PC-3 (cell line): Measurements from ENCODE around the gene LMLN. TPM values are rescaled to one million over a fixed set of nuclear protein-coding genes. Genes with fewer than 3 reads are reported as not detected.
A peak's percentile ranks its signal among the peaks of the same experiment; 100 is the strongest.

Source experiments
- ATAC-seq: fragments of 200-7000 bp; cut with Tn5 transposase; 2 replicates; pipeline ENCODE4 v1.9.1; 2020; ENCODE audit warnings: mild to moderate bottlenecking, moderate library complexity
- BruUV-seq: library from RNA; stranded (reverse); fragments of 400-500 nt; replicated peaks from 2 replicates; lab custom pipeline; 2021; lab: Mats Ljungman, UMichigan
- CTCF ChIA-PET: fragments of 300-600 bp; sonication (Branson Sonifier 250); formaldehyde crosslinking; loops from one replicate; lab custom pipeline; 2022; ENCODE audit warnings: antibody characterized with exemption; lab: Charles Lee
- POLR2A ChIA-PET: fragments of 300-600 bp; sonication (Branson Sonifier 250); formaldehyde crosslinking; loops from one replicate; lab custom pipeline; 2022; ENCODE audit warnings: antibody characterized with exemption; ENCODE audit not compliant: unreplicated experiment; lab: Charles Lee
- DNase-seq: peaks from one replicate; pipeline ENCODE4 v3.0.0-alpha.2; 2015
- H2AFZ ChIP-seq: fragments of 300-600 bp; sonication (generic); 2 replicates; pipeline ENCODE4 v1.6.0; 2016; ENCODE audit warnings: antibody characterized with exemption, low read length
- H3F3A ChIP-seq: fragments of 300-600 bp; sonication (generic); one replicate; pipeline ENCODE4 v1.6.0; 2017; ENCODE audit warnings: antibody characterized with exemption, low read length, control low read depth, mild to moderate bottlenecking; ENCODE audit not compliant: unreplicated experiment
- H3K27ac ChIP-seq: fragments of 300-600 bp; sonication (generic); 2 replicates; pipeline ENCODE4 v1.5.1; 2016; ENCODE audit warnings: mild to moderate bottlenecking, low read length
- H3K27me3 ChIP-seq: fragments of 300-600 bp; sonication (generic); 2 replicates; pipeline ENCODE4 v1.6.1; 2016; ENCODE audit warnings: low read length, mixed read lengths
- H3K36me3 ChIP-seq: fragments of 300-600 bp; sonication (generic); 2 replicates; pipeline ENCODE4 v1.6.1; 2016; ENCODE audit warnings: low read depth, mixed run types, low read length, mixed read lengths
- H3K4me1 ChIP-seq: fragments of 300-600 bp; sonication (generic); 2 replicates; pipeline ENCODE4 v1.5.1; 2016; ENCODE audit warnings: low read length; ENCODE audit not compliant: insufficient read depth
- H3K4me2 ChIP-seq: fragments of 300-600 bp; sonication (generic); 2 replicates; pipeline ENCODE4 v1.6.0; 2016; ENCODE audit warnings: low read length
- H3K4me3 ChIP-seq: fragments of 300-600 bp; sonication (generic); 2 replicates; pipeline ENCODE4 v1.5.1; 2016; ENCODE audit warnings: mild to moderate bottlenecking, low read length, mixed read lengths
- H3K79me2 ChIP-seq: fragments of 300-600 bp; sonication (generic); 2 replicates; pipeline ENCODE4 v1.6.1; 2017; ENCODE audit warnings: low read length, mixed read lengths
- H3K9ac ChIP-seq: fragments of 300-600 bp; sonication (generic); 2 replicates; pipeline ENCODE4 v1.6.0; 2016; ENCODE audit warnings: mild to moderate bottlenecking, low read length
- H3K9me2 ChIP-seq: fragments of 300-600 bp; sonication (generic); replicated peaks from 2 replicates; pipeline ENCODE4 v1.6.1; 2016; ENCODE audit warnings: mixed run types, low read length, mixed read lengths
- H3K9me3 ChIP-seq: fragments of 300-600 bp; sonication (generic); 2 replicates; pipeline ENCODE4 v1.6.1; 2016; ENCODE audit warnings: low read length, mixed read lengths
- H4K20me1 ChIP-seq: fragments of 300-600 bp; sonication (generic); 2 replicates; pipeline ENCODE4 v1.6.1; 2016; ENCODE audit warnings: low read length, mixed read lengths
- CTCF ChIP-seq: fragments of 300-600 bp; sonication (generic); conservative IDR thresholded peaks from 2 replicates; pipeline ENCODE4 v1.5.1; 2017; ENCODE audit warnings: antibody characterized with exemption, low read depth, mild to moderate bottlenecking, low read length
- EZH2 ChIP-seq: fragments of 300-600 bp; sonication (generic); IDR thresholded peaks from one replicate; pipeline ENCODE4 v1.6.1; 2017; ENCODE audit warnings: antibody characterized with exemption, mild to moderate bottlenecking, low read length; ENCODE audit not compliant: unreplicated experiment
- EZH2phosphoT487 ChIP-seq: fragments of 300-600 bp; sonication (generic); IDR thresholded peaks from 2 replicates; pipeline ENCODE4 v1.6.1; 2018; ENCODE audit warnings: mild to moderate bottlenecking, antibody characterized with exemption, low read length, borderline replicate concordance
- intact Hi-C: fragments of 100-400 bp; cut with micrococcal nuclease; formaldehyde crosslinking; loops from 2 replicates; pipeline ENCODE4 v1.9.0; 2023
- total RNA-seq: library from RNA; depleted of rRNA; stranded (reverse); fragments of >200 nt; gene quantifications from 2 replicates; pipeline ENCODE4 v1.2.3, GENCODE V29; 2014

The LMLN gene
- total RNA-seq, 1 experiment from 2014 or later, result 3.7 TPM

- Histone ChIP-seq H2AFZ (no peak overlapping the region), H3K36me3 (no peaks in the 10 kb centered on the region), H3K9me3 (no peaks in the 10 kb centered on the region), H3K4me2 (no peak overlapping the region), H3K9ac (no peak overlapping the region), H4K20me1 (no peaks in the 10 kb centered on the region), H3K4me3 (no peak overlapping the region), H3K27ac (no peak overlapping the region), H3F3A (no peaks in the 10 kb centered on the region), H3K79me2 (no peaks in the 10 kb centered on the region), H3K9me2 (no peaks in the 10 kb centered on the region), H3K27me3 (peaks cover 44% of the 10 kb centered on the region), H3K4me1 (no peaks in the 10 kb centered on the region)
- no TSS peak for BruUV-seq
- ChIA-PET CTCF (no interaction called here), POLR2A (no interaction called here)
- DNase-seq (no peak), ATAC-seq (no peak)
- intact Hi-C loops, result no loop called here
- TF ChIP-seq CTCF (no peak), EZH2phosphoT487 (no peak), EZH2 (no peak)
These were observed 105.9 kb downstream of the LMLN start for GRCh38 chr3:198065897-198066296.

DNA sequence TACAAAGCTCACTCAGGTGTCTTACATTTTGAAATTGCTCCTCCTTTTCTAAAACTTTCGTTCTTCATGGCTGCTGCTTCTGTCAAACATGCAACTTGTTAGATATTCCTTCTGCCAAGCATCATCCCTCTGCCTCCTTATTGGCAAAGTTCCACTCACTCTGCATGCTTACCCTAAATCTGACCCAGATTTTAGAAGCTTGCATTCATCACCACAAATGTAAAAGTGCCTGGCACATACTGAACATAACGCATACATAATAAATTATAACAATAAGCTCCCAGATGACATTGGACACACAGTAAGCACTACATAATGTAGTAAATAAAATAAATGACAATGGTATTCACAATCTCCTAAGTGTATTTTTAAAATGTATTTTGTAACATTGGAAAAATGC lies 107.4 kb downstream of the LMLN start:
- Histone ChIP-seq H3K9me3 (no peaks in the 10 kb centered on the region), H2AFZ (no peak overlapping the region), H3F3A (no peaks in the 10 kb centered on the region), H3K27me3 (peaks cover 30% of the 10 kb centered on the region), H3K36me3 (no peaks in the 10 kb centered on the region), H3K4me2 (no peak overlapping the region), H3K27ac (no peak overlapping the region), H3K4me1 (peaks cover 4% of the 10 kb centered on the region; the same call in 1 of the 2 replicates), H4K20me1 (no peaks in the 10 kb centered on the region), H3K4me3 (no peak overlapping the region), H3K79me2 (no peaks in the 10 kb centered on the region), H3K9me2 (no peaks in the 10 kb centered on the region), H3K9ac (no peak overlapping the region)
- intact Hi-C loops, result no loop called here
- TF ChIP-seq EZH2 (no peak), CTCF (no peak)
- CTCF ChIA-PET, result no interaction called here
- DNase-seq (no peak), ATAC-seq (no peak)
- BruUV-seq, result no TSS peak
- POLR2A ChIA-PET, result no interaction called here

- intact Hi-C loops, result no loop called here
- BruUV-seq, result no TSS peak
- H3K4me2 ChIP-seq, result no peak overlapping the region
These were observed 110.9 kb downstream of the LMLN start for GRCh38 chr3:198070871-198071270.

More at GRCh38 chr3:198070871-198071270, 110.9 kb downstream of the LMLN start:
- no peaks in the 10 kb centered on the region for H4K20me1 ChIP-seq
- no peak overlapping the region for H2AFZ ChIP-seq
- H3K9ac ChIP-seq, result no peak overlapping the region
- ChIA-PET CTCF (no interaction called here), POLR2A (no interaction called here)
- ATAC-seq (no peak), DNase-seq (peak; percentile 16)
- H3K9me3 ChIP-seq, result no peaks in the 10 kb centered on the region
- H3K79me2 ChIP-seq, result no peaks in the 10 kb centered on the region
- H3K27me3 ChIP-seq, result peaks cover 43% of the 10 kb centered on the region
- H3F3A ChIP-seq, result no peaks in the 10 kb centered on the region
- H3K9me2 ChIP-seq, result no peaks in the 10 kb centered on the region
- H3K4me3 ChIP-seq, result no peak overlapping the region
- no peak overlapping the region for H3K27ac ChIP-seq
- peaks cover 4% of the 10 kb centered on the region; the same call in 1 of the 2 replicates for H3K4me1 ChIP-seq
- no peaks in the 10 kb centered on the region for H3K36me3 ChIP-seq
- TF ChIP-seq CTCF, result no peak
- no peak for TF ChIP-seq EZH2phosphoT487
- no peak for TF ChIP-seq EZH2
